Vagina (tissue), 2 donors: ENCODE results near the gene TSEN54.

Source experiments
- CTCF ChIP-seq, 3 experiments: fragments of 450-650 bp in 2 of 3; fragments of 200-600 bp in 1 of 3; sonication (generic) in 1 of 3; IDR thresholded peaks; one replicate each; pipeline ENCODE4 v1.5.1; 2017 to 2019; ENCODE audit warnings: antibody characterized with exemption in 3 of 3, mild to moderate bottlenecking in 2 of 3, moderate library complexity in 2 of 3
- POLR2A ChIP-seq, 2 donors: fragments of 450-650 bp; IDR thresholded peaks; one replicate each; pipeline ENCODE4 v1.6.1; 2017; ENCODE audit warnings: antibody characterized with exemption in 2 of 2, mild to moderate bottlenecking in 2 of 2, moderate library complexity in 2 of 2

- TF ChIP-seq CTCF (IDR thresholded peaks at IDR 0.05) (no peak), POLR2A (IDR thresholded peaks at IDR 0.05) (no peak)
Observed at GRCh38 chr17:75568412-75569255, 52.3 kb downstream of the TSEN54 start.
